SU-DHL-6 (cell line): ENCODE results near the gene JPT1.
A peak's percentile ranks its signal among the peaks of the same experiment; 100 is the strongest.

Experiments used
- H2AFZ ChIP-seq: fragments of 200-600 bp; sonication (generic); 2 replicates; pipeline ENCODE4 v1.6.1; 2014; ENCODE audit warnings: low read depth, mild to moderate bottlenecking, moderate library complexity, mixed read lengths, antibody characterized with exemption, low read length; ENCODE audit not compliant: severe bottlenecking
- H3F3A ChIP-seq: fragments of 200-600 bp; shearing (Covaris generic); 2 replicates; pipeline ENCODE4 v1.6.0; 2016; ENCODE audit warnings: antibody characterized with exemption, mild to moderate bottlenecking; ENCODE audit not compliant: insufficient read depth
- H3K27ac ChIP-seq: fragments of 200-600 bp; sonication (generic); 2 replicates; pipeline ENCODE4 v1.5.1; 2016; ENCODE audit warnings: low read depth, mild to moderate bottlenecking, low read length, moderate library complexity, mixed read lengths
- H3K27me3 ChIP-seq: fragments of 200-600 bp; sonication (generic), shearing (Covaris generic); 2 replicates; pipeline ENCODE4 v1.6.0; 2014; ENCODE audit warnings: mild to moderate bottlenecking, low read length
- H3K36me3 ChIP-seq: fragments of 200-600 bp; sonication (generic); 2 replicates; pipeline ENCODE4 v1.6.1; 2014; ENCODE audit warnings: mild to moderate bottlenecking, low read length, mixed read lengths
- H3K4me2 ChIP-seq: fragments of 300-600, 200-600 bp; shearing (Covaris generic), sonication (generic); 2 replicates; pipeline ENCODE4 v1.6.0; 2014; ENCODE audit warnings: low read length, low read depth, mild to moderate bottlenecking; ENCODE audit not compliant: poor library complexity, severe bottlenecking
- H3K4me3 ChIP-seq: fragments of 200-600 bp; sonication (generic); 2 replicates; pipeline ENCODE4 v1.5.1; 2014; ENCODE audit warnings: antibody characterized with exemption, low read length, mild to moderate bottlenecking, mixed read lengths; ENCODE audit not compliant: insufficient read depth, poor library complexity, severe bottlenecking
- H3K79me2 ChIP-seq: fragments of 200-600 bp; sonication (generic); 2 replicates; pipeline ENCODE4 v1.6.1; 2014; ENCODE audit warnings: mild to moderate bottlenecking, low read length, moderate library complexity; ENCODE audit not compliant: insufficient read depth
- H3K9ac ChIP-seq: fragments of 200-600 bp; sonication (generic); 2 replicates; pipeline ENCODE4 v1.7.0; 2014; ENCODE audit warnings: mild to moderate bottlenecking, low read length
- H3K9me2 ChIP-seq: fragments of 200-600 bp; sonication (generic); replicated peaks from 2 replicates; pipeline ENCODE4 v1.6.1; 2014; ENCODE audit warnings: low read length; ENCODE audit not compliant: insufficient read depth
- H3K9me3 ChIP-seq: fragments of 200-600 bp; sonication (generic); 2 replicates; pipeline ENCODE4 v1.6.1; 2014; ENCODE audit warnings: low read length, mixed read lengths; ENCODE audit not compliant: insufficient read depth
- H4K20me1 ChIP-seq: fragments of 200-600 bp; sonication (generic); 2 replicates; pipeline ENCODE4 v1.6.1; 2014; ENCODE audit warnings: low read depth, mild to moderate bottlenecking, antibody characterized with exemption, low read length, moderate library complexity, mixed read lengths
- EZH2phosphoT487 ChIP-seq: fragments of 200-600 bp; sonication (generic), shearing (Covaris generic); conservative IDR thresholded peaks from 2 replicates; pipeline ENCODE4 v1.6.1; 2018; ENCODE audit warnings: mild to moderate bottlenecking, antibody characterized with exemption, low read length, moderate library complexity, mixed read lengths
- TF ChIP-seq, protein P1 (sequence below): fragments of 200-600 bp; sonication (generic); IDR thresholded peaks from one replicate; pipeline ENCODE4 v1.5.1; 2017; ENCODE audit warnings: antibody characterized with exemption, mild to moderate bottlenecking, low read length, moderate library complexity; ENCODE audit not compliant: insufficient read depth, poor library complexity, severe bottlenecking

Gene JPT1

DNA sequence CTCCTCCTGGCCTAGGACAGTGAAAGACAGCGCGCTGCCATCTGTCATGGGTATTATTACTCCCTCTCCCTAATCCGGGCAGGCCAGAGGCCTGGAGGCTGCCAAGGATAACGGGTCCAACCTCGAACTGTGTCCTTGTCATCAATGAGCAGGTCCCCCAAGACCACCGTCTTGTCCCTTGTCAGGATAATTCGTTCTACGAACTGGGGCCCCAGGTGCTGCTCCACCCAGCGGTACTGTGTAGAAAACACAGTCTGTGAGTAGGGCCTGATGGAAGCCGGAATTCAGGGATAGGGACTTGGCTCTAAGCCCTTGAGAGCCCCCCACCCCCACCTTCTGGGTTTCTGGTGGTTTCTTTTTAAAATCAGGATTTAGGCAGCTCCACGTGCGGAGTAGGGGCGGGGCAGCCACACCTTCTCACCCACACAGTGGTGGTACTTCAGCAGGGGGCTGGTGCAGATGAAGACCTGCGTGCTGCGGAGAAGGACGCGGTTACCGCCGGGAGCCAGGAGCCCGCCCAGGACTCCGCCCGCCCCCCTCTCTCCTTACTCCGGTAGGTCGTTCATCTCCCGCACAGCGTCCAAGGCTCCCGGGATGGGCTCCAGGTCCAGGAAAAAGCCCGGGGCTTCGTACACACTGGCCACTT is 23.6 kb downstream of the JPT1 start:
- no peaks in the 10 kb centered on the region for H3K36me3 ChIP-seq
- H3K4me3 ChIP-seq = peak overlapping the region; percentile 92
- TF ChIP-seq, protein P1, sequence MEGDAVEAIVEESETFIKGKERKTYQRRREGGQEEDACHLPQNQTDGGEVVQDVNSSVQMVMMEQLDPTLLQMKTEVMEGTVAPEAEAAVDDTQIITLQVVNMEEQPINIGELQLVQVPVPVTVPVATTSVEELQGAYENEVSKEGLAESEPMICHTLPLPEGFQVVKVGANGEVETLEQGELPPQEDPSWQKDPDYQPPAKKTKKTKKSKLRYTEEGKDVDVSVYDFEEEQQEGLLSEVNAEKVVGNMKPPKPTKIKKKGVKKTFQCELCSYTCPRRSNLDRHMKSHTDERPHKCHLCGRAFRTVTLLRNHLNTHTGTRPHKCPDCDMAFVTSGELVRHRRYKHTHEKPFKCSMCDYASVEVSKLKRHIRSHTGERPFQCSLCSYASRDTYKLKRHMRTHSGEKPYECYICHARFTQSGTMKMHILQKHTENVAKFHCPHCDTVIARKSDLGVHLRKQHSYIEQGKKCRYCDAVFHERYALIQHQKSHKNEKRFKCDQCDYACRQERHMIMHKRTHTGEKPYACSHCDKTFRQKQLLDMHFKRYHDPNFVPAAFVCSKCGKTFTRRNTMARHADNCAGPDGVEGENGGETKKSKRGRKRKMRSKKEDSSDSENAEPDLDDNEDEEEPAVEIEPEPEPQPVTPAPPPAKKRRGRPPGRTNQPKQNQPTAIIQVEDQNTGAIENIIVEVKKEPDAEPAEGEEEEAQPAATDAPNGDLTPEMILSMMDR = peak; percentile 43
- TF ChIP-seq EZH2phosphoT487 = no peak
- peak overlapping the region; percentile 77 for H3K4me2 ChIP-seq
- H3K9me2 ChIP-seq = no peaks in the 10 kb centered on the region
- H3K9ac ChIP-seq = peak overlapping the region; percentile 94
- peaks cover 3% of the 10 kb centered on the region; the same call in 1 of the 2 replicates for H4K20me1 ChIP-seq
- H3K27ac ChIP-seq = peak overlapping the region; percentile 70
- H3K79me2 ChIP-seq = peaks cover 17% of the 10 kb centered on the region
- H3K9me3 ChIP-seq = no peaks in the 10 kb centered on the region
- H2AFZ ChIP-seq = peak overlapping the region; percentile 95
- no peaks in the 10 kb centered on the region for H3K27me3 ChIP-seq
- H3F3A ChIP-seq = peaks cover 17% of the 10 kb centered on the region

DNA sequence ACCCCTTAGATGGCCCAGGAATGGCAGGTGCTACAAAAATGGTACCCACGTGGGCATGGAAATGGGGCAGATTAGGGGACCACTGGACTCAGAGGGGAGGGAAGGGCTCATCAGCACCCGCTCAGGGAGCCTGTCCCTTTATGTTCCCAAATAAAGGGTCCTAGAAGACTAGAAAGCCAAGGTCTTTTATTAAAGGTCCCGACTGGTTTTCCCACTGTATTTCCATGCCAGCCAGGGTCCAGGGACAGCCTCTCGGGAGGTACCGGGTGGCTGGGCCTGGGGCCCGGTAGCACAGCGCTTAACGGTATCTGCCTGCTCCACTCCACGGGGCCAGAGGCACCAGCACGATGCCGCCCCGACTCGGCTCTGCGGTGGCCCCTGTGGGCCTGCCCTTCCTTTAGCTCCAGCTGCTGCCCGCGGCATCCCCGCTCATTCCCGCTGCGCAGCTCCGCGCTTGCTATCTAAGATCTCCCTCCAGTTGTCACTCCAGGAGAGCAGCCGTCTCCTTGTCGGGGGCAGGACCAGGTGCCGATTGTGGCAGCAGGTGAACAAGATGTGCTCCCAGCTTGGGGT is 24.2 kb downstream of the JPT1 start:
- H3K27ac ChIP-seq = no peak overlapping the region
- H3F3A ChIP-seq = peaks cover 12% of the 10 kb centered on the region
- H3K9me3 ChIP-seq = no peaks in the 10 kb centered on the region
- H3K27me3 ChIP-seq = no peaks in the 10 kb centered on the region
- peak overlapping the region; percentile 94 for H3K9ac ChIP-seq
- H4K20me1 ChIP-seq = peaks cover 3% of the 10 kb centered on the region; the same call in 1 of the 2 replicates
- TF ChIP-seq, protein P1 = no peak
- TF ChIP-seq EZH2phosphoT487 = no peak
- no peaks in the 10 kb centered on the region for H3K36me3 ChIP-seq
- no peaks in the 10 kb centered on the region for H3K9me2 ChIP-seq
- H3K79me2 ChIP-seq = peaks cover 17% of the 10 kb centered on the region
- H2AFZ ChIP-seq = no peak overlapping the region
- peak overlapping the region; percentile 77 for H3K4me2 ChIP-seq
- peak overlapping the region; percentile 92 for H3K4me3 ChIP-seq

DNA sequence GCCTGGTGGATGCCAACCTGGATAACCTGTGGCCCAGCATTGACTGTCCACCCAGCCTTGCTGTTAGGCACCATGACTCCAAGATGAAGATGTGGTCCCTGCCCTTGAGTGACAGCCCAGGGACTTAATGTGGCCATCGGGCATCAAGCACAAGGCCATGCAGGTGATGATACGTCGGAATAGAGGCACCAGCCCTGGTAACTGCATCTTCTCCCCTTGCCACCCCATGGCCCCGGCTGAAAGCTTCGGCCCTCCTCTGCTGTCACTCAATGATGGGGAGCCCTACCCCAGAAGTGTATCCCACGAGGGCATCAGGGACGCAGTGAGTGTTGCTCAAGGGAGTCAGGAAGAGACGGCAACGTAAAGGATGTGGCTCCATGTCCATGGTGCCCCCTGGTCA is 24.7 kb downstream of the JPT1 start:
- peaks cover 17% of the 10 kb centered on the region for H3K79me2 ChIP-seq
- TF ChIP-seq, protein P1 = no peak
- TF ChIP-seq EZH2phosphoT487 = no peak
- H3K9me2 ChIP-seq = no peaks in the 10 kb centered on the region
- no peaks in the 10 kb centered on the region for H3K9me3 ChIP-seq
- H3K4me2 ChIP-seq = no peak overlapping the region
- H3K27me3 ChIP-seq = no peaks in the 10 kb centered on the region
- no peak overlapping the region for H3K4me3 ChIP-seq
- no peak overlapping the region for H2AFZ ChIP-seq
- peaks cover 3% of the 10 kb centered on the region; the same call in 1 of the 2 replicates for H4K20me1 ChIP-seq
- no peaks in the 10 kb centered on the region for H3K36me3 ChIP-seq
- no peak overlapping the region for H3K27ac ChIP-seq
- no peak overlapping the region for H3K9ac ChIP-seq
- H3F3A ChIP-seq = peaks cover 6% of the 10 kb centered on the region; the same call in 1 of the 2 replicates
